ENCODE measurements around the gene GLIS2.

Gene GLIS2

GRCh38 chr16:4315186-4316107 is at the start of gene GLIS2:
TSS of gene GLIS2 (plus strand) at chr16:4316067. CDS start at chr16:4332281, 16,214 bp downstream.
- DNase-seq, result peak; percentile 57

GRCh38 chr16:4266372-4266771 is 49.5 kb upstream of the GLIS2 start:
- DNase-seq, result no peak

DNA sequence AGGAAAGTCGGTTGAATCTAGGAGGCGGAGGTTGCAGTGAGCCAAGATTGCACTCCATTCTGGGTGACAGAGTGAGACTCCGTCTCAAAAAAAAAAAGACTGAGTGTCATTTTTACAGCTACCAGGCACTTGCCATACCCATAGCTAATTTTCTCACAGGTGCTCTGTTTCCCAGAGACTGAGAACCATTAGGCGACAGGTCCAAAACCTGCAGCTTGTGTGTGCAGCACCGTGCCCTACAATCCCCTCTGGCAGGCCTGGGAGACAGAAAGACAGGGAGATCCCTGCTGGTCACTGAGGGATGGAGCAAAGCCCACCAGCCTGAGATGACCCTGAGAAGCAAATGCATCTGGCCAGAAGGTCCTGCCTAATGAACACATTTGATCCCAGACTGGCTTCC is 45.8 kb upstream of the GLIS2 start:
- DNase-seq, result no peak

DNA sequence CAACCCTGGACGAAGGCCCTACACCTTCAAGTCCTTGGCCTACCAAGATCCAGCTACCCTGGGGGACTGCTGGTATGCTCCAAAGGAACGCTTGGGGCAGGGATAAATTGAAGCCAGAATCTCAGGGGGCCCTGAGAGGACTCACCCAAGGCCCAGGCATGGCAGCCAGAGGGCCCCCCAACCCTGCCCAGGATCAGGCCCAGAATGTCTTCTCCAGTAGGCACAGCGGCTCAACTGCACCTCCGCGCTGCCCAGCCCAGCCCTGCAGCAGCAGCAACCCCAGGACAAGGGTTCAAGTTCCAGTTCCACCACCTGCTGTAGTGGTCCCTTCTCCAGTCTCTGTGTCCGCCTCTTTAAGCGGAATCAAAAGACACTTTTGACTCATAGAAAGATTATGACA is 45.3 kb upstream of the GLIS2 start:
- DNase-seq, result no peak

DNA sequence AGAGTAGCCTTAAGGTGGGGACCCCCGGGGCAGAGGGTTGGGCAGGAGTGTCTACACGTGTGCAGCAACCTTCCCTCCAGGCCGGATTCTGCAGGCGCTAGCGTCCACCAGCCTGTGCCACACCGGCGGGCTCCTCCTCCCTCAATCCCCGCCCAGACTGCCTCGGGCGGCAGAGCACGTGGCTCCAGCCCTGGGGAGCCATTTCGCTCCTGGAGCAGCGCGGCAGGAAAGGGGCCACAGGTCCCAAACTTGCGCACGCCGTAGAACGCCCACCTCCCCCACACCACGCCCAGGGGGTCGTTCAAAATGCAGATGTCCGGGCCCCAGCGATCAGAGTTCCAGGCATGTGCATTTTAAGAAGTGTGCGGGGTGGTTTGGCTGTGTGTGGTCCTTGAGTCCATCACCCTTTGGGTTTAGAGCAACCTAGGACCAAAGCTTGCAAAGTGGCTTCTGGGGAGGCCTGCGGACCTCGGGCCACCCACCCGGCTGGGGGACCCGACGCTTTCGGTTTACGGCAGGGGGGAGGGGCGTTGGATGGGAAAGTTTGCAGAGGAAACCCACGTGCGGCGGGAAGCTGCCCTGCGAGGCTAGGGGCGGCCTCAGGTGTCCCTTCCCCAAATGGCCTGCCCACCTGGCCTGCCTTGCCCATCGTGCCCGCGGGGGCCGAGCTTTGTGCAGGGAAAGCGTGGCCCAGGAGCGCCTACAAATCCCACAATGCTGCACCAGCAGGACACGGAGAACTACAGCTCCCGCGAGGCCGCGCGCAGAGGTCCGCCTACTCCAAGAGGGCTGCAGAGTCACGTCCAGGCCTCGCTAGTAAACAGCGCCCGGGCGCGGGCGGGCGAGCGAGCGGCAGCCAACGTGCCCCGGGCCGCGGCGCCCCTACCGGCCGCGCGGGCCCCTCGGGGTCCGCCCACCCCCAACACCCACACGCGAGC is 44.4 kb upstream of the GLIS2 start:
- peak; percentile 51 for DNase-seq

DNA sequence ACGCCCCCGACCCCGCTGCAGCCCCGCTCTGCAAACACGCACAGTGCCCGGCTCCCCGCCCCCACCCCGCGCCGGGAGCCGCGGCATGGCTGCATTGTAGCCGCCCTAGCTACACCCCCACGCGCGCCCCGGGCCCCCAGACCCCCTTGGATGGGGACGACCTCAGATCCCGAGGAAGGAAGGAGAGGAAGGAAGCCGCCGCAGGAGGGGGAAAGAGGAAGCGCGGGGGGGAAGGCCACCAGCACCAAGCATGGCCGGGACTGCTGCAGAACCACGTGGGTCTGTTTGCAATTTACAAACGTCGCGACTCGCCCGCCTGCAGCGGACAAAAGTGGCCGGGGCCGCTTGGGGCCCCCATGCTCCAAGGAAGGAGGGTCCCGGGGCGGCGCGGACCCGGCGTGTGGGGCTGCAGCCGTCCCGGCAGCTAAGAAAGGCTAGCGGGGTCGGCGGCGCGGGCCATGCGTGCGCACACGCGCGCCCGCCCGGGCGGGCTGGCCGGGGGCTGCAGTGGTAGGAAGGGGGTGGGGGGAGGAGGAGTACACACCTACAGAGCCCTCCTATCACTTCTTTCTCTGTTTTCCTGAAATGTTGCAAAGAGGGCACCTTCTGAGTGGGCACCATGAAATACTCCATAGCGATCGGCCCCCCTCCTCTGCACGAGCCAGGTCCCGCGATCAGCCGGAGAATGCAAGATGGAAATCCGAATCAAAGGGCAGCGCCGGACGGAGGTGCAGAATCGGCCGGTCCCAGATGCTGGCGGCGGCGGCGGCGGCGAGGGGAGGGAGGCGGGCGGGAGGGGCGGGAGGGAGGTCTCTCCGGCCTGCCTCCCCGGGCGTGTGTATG is 43.5 kb upstream of the GLIS2 start:
- DNase-seq, result no peak

DNA sequence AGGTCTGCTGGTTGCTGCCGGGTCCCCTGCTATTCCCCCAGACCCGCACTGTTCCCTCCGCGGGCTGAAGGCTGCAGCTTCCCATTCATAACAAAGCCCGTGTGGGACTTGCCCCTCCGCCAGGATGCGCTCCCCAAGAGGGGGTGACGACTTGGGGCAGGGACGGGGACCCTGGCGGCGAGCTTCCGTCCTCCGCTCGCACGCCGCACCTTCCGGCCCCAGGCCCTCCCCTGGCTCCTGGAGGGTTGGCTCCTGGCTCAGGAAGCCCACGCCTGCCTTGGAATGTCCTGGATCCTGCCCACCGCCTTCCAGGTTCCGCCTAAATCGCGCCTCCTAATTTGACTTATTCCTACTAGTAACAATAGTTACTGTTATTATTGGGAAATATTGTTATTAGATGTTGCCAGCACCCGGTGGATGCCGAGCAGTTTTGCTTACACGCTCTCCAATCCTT is 42.0 kb upstream of the GLIS2 start:
- no peak for DNase-seq

GRCh38 chr16:4275861-4276260 is 40.0 kb upstream of the GLIS2 start:
- no peak for DNase-seq

- DNase-seq, result no peak
Measured at GRCh38 chr16:4277987-4278513, 37.8 kb upstream of the GLIS2 start.

GRCh38 chr16:4280625-4281024 is 35.2 kb upstream of the GLIS2 start:
- DNase-seq, result no peak

DNA sequence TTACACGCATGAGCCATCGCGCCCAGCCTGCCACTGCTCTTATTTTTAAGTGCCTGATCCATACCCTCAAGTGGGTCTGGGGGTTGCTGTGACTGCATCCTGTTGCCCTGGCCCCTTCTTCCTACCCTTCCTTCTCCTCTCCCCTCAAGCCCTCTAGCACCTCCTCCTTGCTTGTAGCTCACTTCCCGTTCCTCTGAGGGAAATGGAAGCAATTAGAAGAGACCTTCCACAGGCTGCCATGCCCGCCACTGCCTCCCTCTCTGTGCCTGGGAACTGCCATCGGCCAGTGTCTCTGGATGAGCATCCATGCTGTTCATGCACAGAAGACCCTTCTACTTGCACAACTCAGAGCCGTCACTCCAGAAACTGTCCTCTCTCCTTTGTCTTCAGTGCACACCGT is 32.4 kb upstream of the GLIS2 start:
- no peak for DNase-seq

GRCh38 chr16:4283939-4284338 is 31.9 kb upstream of the GLIS2 start:
- no peak for DNase-seq

DNA sequence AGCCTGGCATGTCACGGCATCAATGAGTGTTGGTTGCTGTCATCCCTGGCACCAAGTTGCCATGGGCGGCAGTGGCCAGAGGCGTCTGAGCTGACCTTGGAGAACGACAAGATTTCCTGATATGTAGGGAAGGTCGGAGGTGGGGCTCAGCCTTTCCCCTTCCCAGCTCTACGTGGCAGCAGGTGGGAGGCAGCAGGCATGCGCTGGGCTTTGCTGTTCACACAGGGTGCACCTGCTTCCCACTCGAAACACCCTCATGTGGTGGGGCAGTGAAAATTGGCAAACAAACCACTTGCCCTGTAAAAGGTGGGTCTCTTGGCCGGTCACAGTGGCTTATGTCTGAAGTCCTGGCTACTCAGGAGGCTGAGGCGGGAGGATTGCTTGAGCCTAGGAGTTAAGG is 30.7 kb upstream of the GLIS2 start:
- no peak for DNase-seq

DNA sequence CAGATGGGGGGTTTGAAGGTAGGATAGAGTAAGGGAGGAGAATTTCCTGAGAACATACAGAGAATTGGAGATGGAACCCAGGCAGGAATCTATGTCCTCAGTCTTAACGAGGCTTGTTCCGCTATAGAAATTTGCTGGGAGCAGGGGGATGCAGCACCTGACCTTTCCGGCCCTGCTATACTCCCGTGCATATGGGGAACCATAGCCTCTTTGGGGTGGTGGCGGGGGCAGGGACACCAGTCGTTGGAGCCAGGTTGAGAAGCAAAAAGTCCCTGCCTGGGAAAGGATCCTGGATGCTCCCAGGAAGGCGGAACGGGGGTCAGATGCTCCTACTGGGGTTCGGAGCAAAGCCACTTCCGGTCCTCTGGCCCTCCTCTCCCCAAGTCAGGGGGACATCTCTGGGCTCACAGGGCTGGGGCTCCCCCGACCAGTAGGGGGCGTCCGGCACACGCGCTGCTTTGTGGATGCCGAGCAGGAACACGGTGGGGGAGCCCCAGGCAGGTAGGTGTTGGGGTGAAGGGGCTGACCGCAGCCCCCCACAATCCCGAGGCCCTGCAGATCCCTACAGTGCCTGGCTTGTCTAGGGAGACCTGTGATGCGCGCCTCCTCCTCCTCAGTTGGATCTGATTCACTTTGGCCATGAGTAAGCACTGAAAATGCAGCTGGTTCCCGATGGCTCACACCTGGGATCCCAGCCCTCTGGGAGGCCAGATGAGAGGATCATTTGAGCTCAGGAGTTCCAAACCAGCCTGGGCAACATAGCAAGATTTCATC is 27.5 kb upstream of the GLIS2 start:
- peak; percentile 42 for DNase-seq

- no peak for DNase-seq
Measured at GRCh38 chr16:4290236-4290830, 25.5 kb upstream of the GLIS2 start.

DNA sequence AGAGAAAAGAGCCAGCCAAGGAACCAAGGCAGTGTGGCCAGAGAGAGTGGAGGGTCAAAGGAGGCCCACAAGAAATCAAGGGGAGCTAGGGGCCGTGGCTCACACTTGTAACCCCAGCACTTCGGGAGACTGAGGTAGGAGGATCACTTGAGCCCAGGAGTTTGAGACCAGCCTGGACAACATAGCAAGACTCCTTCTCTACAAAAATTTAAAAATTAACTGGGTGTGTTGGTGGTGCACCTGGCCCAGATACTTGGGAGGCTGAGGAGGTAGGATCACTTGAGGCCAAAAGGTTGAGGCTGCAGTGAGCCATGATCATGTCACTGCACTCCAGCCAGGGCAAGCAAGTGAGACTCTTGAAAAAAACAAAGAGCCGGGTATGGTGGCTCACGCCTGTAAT is 24.2 kb upstream of the GLIS2 start:
- DNase-seq, result no peak

GRCh38 chr16:4293181-4293716 is 22.6 kb upstream of the GLIS2 start:
- no peak for DNase-seq

GRCh38 chr16:4293822-4294457 is 21.9 kb upstream of the GLIS2 start:
- peak; percentile 47 for DNase-seq

DNA sequence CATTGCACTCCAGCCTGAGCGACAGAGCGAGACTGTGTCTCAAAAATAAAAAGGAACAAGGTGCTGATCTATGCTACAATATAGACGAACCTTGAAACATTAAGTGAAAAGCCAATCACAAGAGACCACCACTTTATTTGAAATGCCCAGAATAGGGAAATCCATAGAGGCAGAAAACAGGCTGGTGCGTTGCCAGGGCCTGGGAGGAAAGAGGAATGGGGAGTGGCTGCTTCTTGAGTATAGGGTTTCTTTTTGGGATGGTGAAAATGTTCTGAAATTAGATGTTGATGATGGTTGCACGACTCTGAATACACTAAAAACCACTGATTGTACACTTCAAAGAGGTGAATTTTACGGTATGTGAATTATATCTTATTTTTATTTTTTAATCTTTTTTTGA is 20.3 kb upstream of the GLIS2 start:
- no peak for DNase-seq

GRCh38 chr16:4297480-4297879 is 18.4 kb upstream of the GLIS2 start:
- no peak for DNase-seq

Measured in NCI-H1105 (cell line).